ENCODE results near the gene TBX18.

Gene TBX18

DNA sequence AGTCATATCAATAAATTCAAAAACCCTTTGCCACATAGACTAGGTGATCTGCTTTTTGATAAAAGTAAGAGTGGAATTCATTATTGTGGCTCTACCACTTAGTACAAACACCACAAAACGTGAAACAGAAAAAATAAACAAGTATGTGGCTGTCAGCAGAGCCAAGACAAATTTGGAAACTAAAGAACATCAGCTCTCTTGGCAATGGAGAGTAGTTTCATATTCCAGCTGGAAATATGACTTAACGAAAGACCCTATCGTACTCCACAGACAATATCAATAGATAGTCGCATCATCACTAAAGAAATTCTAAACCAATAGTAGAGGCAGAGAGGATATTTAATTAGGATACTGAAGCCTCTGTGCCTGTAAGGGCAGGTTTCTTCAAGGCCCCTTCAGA is 20.8 kb downstream of the TBX18 start:
- no peak for DNase-seq

DNA sequence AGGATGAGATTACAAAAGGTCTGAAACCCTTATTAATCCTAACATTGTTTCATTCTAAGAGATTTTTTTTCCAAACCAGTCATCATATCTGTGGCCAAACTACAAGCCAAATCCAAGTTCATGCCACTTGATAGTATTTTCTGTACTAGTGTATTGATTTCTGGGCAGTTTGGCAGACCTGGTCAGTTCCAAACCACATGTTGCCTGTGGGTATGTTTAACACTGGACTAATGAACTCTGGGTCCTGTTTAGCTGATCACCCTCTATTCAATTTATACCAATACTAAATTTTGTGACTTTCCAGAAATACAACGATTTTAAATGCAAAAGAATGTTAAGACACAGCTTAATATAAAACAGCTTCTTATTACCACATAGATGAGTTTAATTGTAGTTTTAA is 24.0 kb downstream of the TBX18 start:
- no peak for DNase-seq

DNA sequence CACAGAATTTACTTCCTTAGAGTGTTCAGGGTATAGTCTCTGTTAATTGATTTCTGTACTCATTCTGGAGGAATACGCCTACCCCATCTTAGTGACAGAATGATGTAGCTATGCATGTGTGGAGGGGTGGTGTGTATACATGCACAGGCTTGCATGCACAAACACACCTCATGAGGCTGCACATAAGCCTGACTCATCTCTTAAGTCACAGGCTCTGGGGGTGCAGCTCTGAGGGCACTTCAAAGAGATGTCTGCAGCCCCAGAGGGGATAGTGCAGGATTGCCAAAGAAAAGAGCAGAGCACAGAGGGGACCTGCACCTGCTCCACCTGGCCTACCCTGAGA is 24.6 kb downstream of the TBX18 start:
- DNase-seq: no peak

DNA sequence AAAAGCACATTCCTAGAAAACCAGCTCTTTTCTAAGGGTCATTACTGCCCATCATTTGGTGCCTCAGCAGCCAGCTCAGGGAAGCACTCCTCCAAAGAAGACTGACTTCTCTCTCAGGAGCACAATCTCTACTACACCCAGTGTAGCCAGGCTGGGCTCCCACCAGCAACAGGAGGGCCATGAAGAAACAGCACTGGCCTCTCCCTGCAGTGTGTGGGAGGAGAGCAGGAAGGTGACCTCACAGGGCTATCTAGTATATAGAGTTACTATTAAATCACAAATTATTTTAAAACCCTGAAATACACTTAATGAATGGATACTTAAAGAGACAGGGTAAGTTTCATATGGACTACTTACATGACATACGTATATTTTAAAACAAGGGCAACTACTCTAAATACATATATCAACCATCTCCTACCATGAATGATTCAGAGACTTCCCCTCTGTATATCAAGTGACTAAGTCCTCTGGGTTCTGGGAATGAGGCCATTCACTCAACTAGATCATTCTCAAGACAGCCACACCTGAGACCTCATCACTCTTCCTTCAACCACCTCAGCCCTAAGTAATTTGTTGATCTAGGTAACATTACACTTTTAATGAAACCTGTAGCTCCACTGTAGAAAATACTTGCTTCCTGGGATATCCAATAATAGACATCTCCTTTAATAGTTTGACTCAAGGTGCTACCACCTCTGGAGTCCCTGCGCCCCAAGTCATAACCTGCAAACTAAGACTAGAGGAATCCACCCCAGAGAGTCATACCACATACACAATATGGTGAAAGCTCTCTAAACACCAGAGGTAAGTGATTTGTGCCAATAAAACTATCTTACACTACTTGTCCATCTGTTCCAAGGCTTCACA is 25.2 kb downstream of the TBX18 start:
- DNase-seq: no peak

DNA sequence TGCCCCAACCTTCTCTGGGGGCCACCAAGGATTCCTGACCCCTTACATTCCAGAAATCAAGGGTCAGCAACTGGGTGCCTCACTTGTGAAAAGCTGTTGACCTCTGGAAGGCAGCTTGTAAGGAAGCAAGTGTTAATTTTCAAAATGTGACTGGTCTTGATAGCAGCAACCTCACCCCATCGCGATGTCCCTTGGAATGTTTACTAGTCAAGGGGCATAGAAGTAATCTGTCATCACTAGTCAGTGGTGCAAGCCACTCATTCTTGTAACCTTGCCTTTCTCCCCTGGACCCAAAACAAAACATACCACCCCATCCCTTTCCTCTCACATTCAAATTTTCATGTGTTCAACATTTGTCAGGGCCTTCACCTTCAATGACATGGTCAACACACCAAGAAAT is 30.5 kb downstream of the TBX18 start:
- no peak for DNase-seq

DNA sequence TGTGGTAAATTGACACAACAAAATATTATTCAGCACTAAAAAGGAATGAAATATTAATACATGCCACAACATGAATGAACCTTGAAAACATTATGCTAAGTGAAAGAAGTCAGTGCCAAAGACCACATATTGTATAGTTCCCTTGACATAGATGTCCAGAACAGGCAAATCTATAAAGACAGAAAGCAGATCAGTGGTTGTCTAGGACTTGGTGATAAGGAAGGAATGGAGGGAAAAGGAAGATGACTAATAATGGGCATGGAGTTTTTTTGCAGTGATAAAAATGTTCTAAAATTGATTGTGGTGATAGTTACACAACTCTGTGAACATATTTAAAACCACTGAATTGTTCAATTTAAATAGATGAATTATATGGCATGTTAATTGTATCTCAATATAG is 32.5 kb downstream of the TBX18 start:
- no peak for DNase-seq

DNA sequence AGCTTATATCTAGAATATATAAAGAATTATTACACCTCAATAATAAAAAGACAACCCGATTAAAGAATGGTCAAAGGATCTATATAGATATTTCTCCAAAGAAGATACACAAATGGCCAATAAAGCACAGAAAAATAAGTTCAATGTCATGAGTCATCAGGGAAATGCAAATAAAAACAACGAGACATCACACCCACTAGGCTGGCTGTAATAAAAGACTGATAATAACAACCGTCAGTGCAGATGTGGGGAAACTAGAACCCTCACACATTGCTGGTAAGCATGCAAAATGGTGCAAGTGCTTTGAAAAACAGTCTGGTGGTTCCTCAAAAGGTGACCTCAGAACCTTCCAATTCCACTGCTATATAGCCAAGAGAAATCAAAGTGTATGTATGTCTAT is 33.0 kb downstream of the TBX18 start:
- no peak for DNase-seq

DNA sequence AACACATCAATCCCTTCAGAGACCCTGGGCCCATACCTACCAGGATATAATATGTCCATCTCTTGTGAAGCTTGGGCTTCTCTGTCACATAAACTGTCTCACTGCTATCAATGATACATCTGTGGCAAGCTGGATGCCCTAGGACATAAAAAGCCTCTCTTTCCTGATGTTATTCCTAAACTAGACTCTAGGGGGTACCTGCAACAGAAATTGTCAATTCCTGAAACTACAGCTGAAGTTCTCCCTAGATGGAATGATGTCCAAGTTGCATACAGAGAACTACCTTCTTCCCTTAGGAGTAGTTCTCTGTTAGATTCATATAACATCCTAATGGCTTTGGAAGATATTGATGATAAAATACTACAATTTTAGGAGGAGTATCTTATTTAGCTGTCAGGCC is 35.8 kb downstream of the TBX18 start:
- no peak for DNase-seq

DNA sequence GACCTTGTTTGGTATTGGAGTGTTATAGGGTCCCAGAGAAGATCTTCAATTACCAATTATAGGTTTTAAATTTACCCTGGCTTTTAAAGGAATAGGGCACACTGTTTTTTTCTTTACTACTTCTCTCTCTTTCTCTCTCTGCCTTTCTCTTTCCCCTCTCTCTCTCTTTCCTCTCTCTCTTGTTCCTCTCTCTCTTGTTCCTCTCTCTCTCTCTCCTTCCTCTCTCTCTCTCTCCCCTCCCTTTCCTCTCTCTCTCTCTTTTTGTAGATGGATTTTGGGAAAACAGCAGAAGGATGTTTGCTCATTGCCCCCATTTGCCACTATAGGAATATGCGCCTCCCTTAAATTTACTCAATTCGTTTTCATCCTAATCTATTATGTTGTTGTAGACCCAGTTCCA is 45.2 kb downstream of the TBX18 start:
- no peak for DNase-seq

DNA sequence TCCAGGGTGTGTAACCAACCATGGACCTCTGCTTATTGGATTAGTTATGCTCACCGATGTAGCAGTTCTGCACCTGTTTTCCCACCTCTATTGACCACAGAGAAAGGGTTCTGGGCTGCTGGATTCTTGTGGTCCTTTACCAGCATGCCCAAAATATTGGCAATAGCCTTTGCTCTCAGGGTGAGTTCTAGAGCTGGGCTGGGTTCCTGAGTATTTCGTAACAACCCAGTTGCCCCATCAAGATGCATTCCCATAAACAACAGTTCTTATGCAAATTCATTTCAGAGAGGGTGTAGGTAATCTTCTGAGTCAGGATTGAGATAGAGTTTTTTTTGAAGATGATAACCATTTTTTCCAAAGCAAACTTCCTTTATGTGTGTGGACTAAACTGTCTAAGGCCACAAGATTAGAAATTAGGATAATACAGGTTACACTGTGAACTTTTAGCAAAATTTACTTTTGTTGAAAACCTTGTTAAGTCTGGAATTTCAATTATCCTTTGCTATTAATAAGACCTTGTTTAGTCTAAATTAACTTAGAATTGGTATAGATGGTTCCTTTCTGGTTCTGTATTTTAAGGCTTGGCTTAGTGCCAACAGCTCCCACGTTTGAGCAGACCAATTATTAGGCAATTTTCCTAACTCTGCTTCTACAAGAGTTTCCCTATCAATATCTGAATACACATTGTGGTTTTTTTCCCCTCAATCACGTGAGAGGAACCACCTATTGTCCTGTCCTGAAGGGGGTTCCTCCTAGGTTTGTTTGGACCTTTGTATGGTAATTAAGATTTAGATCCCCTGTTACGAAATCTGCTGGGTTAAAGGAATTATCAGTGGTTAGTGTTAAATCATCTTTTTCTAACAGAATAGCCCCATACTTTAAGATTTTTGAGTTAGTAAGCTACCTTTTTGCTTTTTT is 46.1 kb downstream of the TBX18 start:
- DNase-seq: no peak

DNA sequence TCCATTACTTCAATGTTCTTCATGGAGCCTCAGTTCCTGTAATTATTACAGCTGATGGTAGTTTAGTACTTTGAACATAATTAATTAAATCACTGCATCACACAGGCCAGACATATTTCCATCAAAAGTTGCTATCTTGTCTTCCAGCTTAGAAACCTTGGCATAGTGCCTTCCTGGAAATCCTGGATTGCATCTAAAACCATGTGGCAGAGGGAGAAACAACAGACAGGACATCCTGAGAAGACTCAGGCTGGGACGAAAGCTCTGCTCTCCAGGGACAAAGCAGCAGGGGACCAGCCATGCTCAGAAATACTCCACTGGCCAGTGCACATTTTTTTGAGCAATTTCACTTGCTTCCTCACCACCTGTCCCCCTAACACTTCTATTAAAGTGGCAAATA is 55.3 kb downstream of the TBX18 start:
- no peak for DNase-seq

DNA sequence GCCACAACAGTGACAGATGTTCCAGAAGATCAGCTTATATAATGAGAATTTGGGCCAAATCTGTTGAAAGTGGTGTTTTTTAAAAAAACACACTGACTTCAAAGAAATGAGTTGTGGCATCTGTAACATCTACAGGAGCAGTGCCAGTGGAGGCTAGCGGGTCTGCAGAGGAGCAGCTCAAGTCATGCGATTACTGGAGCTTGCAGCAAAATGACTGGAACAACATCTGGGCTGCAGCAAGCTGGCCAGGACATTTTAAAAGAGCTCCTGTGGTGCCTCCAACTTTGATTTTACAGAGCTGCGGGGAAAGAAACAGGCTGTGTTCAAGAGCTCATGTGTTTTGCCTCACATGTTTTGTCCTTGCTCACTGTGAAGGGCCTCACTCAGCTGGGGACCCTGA is 57.2 kb downstream of the TBX18 start:
- DNase-seq: no peak

DNA sequence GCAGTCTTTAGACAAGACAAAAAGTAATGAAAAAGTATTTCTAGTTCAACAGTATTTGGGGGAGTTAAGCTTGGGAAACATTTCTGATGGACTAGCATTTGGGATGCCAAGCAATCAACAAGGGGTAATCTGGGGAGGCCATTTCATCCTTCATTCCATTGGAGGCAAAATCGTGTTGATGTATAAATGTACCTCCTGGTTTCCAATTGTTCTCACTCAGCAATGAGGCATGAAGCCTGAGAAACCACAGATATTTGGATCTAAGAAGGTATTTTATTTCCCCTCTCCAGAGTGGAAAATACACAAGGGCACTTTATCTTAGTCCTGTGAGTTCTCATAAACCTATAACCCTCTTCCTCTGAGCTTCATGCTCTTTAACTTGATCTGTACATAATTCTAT is 68.2 kb downstream of the TBX18 start:
- no peak for DNase-seq

DNA sequence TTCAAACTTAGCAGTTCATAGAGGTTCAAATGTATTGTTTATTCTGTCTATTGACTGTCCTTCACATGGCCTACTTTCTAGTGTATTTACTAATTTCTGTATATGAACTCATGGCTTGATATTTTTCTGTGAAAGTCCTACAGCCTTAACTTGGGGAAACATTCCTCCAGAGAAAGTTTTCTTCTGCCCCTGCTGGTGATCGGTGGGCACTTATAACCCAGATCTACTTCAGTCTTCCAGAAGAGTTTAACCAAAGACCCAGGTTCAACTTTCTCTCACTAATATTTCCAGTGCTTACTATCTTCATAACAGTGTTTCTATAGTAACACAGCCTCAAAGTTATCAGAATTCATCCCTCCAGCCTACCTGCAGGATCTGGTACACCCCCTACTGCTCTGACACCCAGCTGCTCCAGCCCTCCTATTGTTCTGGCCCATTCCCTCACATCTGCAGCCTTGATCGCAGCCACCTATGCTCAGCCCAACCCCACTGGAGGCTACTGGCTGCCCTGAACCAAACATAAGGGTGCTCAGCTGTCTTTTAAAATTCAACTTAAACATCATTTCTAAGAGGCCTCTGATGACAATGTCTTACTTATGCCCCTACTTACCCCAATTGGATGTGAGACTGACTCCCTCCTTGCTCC is 72.3 kb downstream of the TBX18 start:
- DNase-seq: no peak

DNA sequence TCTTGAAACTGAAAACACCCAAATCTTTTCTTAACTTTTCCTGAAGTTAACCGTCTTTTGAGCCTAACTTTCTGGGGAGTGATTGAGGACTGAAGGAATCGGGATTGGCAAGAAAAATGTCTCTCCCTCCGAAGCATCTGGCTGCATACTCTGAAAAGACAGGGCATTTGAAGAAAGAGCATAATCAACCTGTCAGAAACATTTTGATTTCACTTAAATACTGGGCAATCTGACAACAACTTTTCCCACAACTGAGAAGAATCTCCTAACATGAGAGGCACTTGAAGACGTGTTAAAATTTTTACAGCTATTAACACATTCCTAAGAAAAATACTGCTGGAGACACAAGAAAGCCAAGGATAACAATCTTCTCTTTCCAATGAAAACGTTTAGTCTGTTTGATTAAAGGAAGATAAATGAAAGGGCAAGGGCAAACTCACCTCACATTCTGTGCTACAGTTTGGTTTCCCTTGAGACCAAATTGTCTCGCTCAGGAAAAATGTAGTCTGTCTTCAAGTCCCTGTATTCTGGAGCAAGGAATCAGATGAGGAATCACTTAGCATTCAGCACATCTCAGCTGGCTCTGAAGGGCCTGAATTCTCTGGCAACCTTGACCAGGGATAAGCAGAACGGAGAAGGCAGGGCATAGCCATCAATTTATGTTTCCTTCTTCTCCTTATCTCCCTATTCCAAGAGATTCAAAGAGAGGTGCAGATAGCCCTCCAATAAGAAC is 76.1 kb downstream of the TBX18 start:
- DNase-seq: no peak

DNA sequence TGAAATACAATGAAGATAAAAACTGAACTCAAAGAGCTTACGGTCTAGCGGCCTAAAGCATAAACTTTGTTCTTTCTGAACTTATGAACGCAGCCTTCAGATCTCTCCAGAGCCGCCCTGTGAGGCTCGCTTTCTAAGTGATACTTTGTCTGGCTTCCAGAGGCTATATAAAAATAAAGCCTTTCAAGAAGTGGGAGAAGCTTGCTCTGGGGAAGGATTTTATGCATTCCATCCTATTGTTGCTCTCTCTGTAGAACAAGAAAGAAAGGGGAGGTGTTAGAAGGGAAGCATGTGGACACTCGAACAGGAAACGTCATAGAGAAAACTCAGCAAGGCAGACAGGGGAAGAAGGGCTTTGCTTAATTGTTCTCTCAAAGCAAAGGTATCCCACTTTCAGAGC is 77.0 kb downstream of the TBX18 start:
- DNase-seq: no peak

DNA sequence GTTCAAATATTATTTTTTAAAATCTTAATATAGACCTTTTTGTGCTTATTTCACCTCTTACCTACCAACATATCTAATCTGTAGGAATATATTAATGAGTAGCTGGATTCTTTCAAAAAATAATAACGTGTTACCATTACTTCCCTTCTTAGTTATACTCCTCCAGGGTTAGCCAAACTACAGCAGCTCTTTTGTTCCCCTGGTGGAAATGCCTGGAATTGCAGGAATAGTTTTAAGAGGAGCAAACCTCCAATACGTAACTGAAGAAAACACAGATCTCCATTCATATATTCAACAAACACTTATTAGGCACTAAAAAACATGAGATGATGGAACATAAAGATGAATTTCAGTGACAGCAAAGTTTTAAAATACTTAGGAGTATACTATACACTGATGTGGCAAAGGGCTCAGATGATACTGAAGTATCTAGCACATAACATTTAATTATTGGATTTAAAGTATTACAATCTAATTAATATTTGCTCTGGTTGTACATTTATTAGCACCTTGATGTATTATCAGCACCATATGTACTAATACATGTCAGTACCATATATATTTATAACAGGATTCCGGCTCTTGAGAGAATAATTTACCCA is 78.3 kb downstream of the TBX18 start:
- DNase-seq: no peak

DNA sequence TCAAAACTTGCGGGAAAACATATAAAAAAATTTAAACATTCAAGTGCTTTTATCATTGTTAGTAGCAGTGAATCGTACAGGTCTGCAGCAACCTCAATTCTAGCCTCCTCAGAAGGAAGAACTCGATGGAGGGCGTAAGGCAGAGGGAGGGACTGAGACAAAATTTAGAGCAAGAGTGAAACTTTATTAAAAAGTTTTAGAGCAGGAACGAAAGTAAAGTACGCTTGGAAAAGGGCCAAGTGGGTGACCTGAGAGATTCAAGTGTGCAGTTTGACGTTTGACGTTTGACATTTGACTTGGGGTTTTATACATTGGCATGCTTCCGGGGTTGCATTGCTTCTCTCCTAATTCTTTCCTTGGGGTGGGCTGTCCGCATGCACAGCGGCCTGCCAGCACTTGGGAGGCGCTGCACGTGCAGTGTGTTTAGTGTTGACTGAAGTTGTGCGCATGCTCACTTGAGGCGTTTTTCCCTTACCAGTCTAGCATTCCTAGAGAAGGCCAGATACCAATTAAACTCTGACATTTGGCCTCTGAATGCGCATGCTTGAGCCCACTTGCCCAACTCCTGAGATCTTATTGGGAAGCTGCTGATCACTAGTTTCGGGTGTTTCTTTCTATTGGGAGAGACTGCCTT is 82.6 kb downstream of the TBX18 start:
- no peak for DNase-seq

DNA sequence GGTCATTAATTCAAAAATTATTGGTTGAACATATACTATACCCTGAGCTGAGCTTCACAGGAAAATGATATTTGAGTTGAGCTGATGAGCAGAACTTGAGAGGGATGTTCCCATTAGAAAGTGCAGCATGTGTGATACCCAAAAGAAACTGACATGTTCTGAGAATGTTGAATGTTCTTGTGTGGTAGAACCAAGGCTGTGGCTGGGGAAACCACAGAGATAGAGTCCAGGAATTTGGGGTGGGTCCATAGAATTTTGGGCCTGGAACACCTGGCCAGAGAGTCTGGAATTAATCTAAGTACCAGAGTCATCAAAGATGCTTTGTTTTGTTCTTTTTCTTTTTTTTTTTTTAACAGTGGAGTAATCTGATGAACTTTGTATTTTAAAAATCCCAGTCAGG is 88.7 kb downstream of the TBX18 start:
- DNase-seq: no peak

DNA sequence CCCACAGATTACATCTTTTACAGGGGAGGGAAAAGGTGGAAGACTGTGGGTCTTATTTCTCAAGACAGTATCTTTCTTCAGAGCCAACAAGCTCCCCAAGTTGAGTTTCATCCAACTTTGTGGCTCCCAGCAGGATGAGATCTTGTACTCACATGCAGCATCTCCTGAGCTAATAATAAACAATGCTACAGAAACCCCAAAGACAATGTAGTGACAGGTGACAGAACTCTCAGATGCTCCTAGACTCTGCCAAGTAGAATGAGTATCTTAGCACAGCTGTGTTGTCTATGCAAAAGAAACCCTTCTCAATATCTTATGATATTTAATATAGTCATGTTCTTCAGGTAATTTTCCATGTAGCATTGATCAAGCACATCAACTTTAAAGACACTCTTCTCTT is 90.0 kb downstream of the TBX18 start:
- no peak for DNase-seq

DNA sequence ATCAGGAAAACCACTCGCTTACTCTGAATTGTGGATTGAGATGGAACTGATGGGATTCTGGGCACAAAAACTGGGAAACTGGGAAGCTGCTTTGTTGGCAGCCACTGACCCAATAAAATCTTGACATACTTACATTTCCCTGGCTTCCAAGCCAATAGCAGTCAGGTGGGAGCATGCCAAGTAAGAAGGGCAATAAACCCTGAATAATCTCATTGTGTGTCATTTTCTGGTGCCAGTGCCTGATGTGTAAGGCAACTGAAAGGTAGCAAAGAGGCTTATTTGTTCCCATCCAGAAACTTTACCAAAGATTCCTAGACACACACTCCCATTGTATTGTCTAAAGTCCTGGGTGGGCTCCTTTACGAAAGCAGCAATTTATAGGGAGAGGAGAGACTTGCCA is 93.2 kb downstream of the TBX18 start:
- DNase-seq: no peak

DNA sequence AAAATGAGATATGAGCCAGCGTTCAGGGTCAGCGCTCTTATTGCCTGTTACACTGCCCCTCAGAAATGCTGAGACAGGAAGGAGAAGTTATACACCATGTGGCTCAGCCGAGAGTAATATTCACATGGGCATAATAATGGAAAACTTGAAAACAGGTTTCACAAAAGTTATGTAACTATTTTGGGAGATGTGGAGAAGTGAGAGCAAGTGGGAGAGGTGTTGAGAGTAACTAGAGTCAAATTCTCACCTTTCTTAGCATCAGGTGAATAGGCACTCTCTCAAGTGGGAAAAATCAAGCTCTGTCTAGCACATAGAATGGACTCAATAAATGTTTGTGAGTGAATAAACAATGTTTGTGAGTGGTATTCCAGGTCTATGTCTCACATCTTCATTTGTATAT is 94.5 kb downstream of the TBX18 start:
- DNase-seq: no peak
